PC-3 (cell line): Measurements from ENCODE around the gene ARHGEF17.

Experiments
- CTCF ChIP-seq: fragments of 300-600 bp; sonication (generic); conservative IDR thresholded peaks from 2 replicates; pipeline ENCODE4 v1.5.1; 2017; ENCODE audit warnings: antibody characterized with exemption, low read depth, mild to moderate bottlenecking, low read length
- EZH2 ChIP-seq: fragments of 300-600 bp; sonication (generic); IDR thresholded peaks from one replicate; pipeline ENCODE4 v1.6.1; 2017; ENCODE audit warnings: antibody characterized with exemption, mild to moderate bottlenecking, low read length; ENCODE audit not compliant: unreplicated experiment

DNA sequence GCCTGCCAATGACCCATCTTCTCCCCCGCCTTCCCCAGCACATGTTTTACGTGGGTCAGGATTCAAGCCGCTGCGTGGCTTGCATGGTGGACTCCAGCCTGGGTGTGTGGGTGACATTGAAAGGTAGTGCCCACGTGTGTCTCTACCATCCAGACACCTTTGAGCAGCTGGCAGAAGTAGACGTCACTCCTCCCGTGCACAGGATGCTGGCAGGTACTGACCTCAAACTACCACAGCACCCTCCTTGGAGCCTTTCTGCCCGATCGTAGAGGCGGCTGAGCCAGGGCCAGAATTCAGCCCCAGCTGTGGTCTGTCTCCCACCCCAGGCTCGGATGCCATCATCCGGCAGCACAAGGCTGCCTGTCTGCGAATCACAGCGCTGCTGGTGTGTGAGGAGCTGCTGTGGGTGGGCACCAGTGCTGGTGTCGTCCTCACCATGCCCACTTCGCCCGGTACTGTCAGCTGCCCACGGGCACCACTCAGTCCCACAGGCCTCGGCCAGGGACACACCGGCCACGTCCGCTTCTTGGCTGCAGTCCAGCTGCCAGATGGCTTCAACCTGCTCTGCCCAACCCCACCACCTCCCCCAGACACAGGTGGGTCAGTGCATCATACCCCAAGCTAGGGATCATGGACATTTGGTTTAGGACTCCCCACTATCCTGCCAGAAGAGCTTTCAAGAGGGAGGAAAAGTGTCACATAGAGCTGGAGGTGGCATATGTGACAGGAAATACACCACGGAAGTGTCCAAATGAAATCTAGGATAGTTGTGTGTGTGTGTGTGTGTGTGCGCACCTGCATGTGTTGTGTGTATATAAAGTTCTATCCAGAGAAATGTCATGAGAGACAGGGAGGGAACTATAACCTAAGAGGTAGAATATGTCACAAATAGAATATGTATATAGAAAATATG, 57.5 kb downstream of the ARHGEF17 start:
- TF ChIP-seq CTCF = no peak
- no peak for TF ChIP-seq EZH2
